GM19328 (cell line): Measurements from ENCODE around the gene ZNF622.
"Not testable (repeated sequence)": the region's sequence is repeated elsewhere in the genome, so short reads cannot be mapped to it uniquely, and the experiment has no call there.

Experiments
- ATAC-seq: cut with Tn5 transposase; IDR thresholded peaks from one replicate; pipeline ENCODE4 v1.9.1; 2021; ENCODE audit warnings: mild to moderate bottlenecking, moderate library complexity; ENCODE audit not compliant: unreplicated experiment

The ZNF622 gene

GRCh38 chr5:16436065-16436682, 29.4 kb downstream of the ZNF622 start:
- not testable (repeated sequence) for ATAC-seq

GRCh38 chr5:16431490-16431889, 34.1 kb downstream of the ZNF622 start:
- no peak for ATAC-seq

- no peak for ATAC-seq
Measured at GRCh38 chr5:16430349-16431089, 35.1 kb downstream of the ZNF622 start.

- no peak for ATAC-seq
Measured at GRCh38 chr5:16428359-16428758, 37.2 kb downstream of the ZNF622 start.

GRCh38 chr5:16427587-16427986, 38.0 kb downstream of the ZNF622 start:
- ATAC-seq = no peak

- no peak for ATAC-seq
Measured at GRCh38 chr5:16418471-16418922, 47.1 kb downstream of the ZNF622 start.

- no peak for ATAC-seq
Measured at GRCh38 chr5:16417398-16418074, 48.1 kb downstream of the ZNF622 start.

GRCh38 chr5:16414861-16415260, 50.7 kb downstream of the ZNF622 start:
- no peak for ATAC-seq

GRCh38 chr5:16413166-16413860, 52.3 kb downstream of the ZNF622 start:
- ATAC-seq = no peak

- no peak for ATAC-seq
Measured at GRCh38 chr5:16412556-16412955, 53.0 kb downstream of the ZNF622 start.

- ATAC-seq = no peak
Measured at GRCh38 chr5:16411741-16412455, 53.7 kb downstream of the ZNF622 start.

- no peak for ATAC-seq
Measured at GRCh38 chr5:16411235-16411634, 54.4 kb downstream of the ZNF622 start.

- ATAC-seq = no peak
Measured at GRCh38 chr5:16410338-16410737, 55.3 kb downstream of the ZNF622 start.

GRCh38 chr5:16406630-16407029, 59.0 kb downstream of the ZNF622 start:
- ATAC-seq = no peak

- ATAC-seq = no peak
Measured at GRCh38 chr5:16406023-16406422, 59.6 kb downstream of the ZNF622 start.
